Stomach smooth muscle (tissue), 2 donors: ENCODE data around the gene OR2A42.
"Not testable (repeated sequence)": the region's sequence is repeated elsewhere in the genome, so short reads cannot be mapped to it uniquely, and the experiment has no call there.

Experiments
- H3K27ac ChIP-seq: one replicate; pipeline ENCODE4 v1.7.0; 2013; ENCODE audit warnings: mild to moderate bottlenecking, low read length, inconsistent platforms
- H3K27me3 ChIP-seq, 2 donors: one replicate each; pipeline ENCODE4 v1.7.0; 2013; ENCODE audit warnings: low read length in 2 of 2; ENCODE audit not compliant: insufficient read depth in 2 of 2, control insufficient read depth in 1 of 2
- H3K36me3 ChIP-seq, 2 donors: one replicate each; pipeline ENCODE4 v1.7.0; 2013; ENCODE audit warnings: low read length in 2 of 2; ENCODE audit not compliant: control insufficient read depth in 2 of 2, insufficient read depth in 2 of 2
- H3K4me1 ChIP-seq: one replicate; pipeline ENCODE4 v1.7.0; 2013; ENCODE audit warnings: low read length; ENCODE audit not compliant: control insufficient read depth, insufficient read depth
- H3K4me3 ChIP-seq, 2 donors: one replicate each; pipeline ENCODE4 v1.7.0; 2013; ENCODE audit warnings: low read length in 2 of 2
- H3K9ac ChIP-seq, 2 donors: one replicate each; pipeline ENCODE4 v1.7.0; 2013; ENCODE audit warnings: low read length in 2 of 2, mild to moderate bottlenecking in 1 of 2
- H3K9me3 ChIP-seq, 2 donors: one replicate each; pipeline ENCODE4 v1.7.0; 2013; ENCODE audit warnings: low read length in 2 of 2; ENCODE audit not compliant: control insufficient read depth in 2 of 2
- donor health status: healthy.
- donor health status: Pancreatic carcinoma.

OR2A42 gene

DNA sequence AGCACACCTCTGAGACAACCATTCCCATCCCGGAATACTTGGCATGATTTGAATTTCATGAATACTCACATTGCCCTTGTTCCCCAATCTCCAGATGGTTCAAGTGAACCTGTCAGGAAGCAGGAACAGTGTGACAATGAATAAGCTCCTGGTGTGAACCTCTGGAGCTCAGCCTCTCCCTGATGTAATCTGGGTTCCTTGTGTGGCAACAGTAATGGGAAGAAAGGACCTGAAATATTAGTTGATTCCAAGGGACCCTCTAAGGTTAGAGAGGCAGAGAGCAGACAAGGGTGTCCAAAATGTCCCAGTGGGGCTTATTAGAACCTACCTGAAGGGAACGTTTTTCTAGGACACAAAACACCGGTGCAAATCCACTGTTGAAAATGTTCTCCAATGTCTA, 16.7 kb upstream of the OR2A42 start:
- Histone ChIP-seq H3K9me3 (no peaks in the 10 kb centered on the region), H3K4me3 (no peak overlapping the region)

DNA sequence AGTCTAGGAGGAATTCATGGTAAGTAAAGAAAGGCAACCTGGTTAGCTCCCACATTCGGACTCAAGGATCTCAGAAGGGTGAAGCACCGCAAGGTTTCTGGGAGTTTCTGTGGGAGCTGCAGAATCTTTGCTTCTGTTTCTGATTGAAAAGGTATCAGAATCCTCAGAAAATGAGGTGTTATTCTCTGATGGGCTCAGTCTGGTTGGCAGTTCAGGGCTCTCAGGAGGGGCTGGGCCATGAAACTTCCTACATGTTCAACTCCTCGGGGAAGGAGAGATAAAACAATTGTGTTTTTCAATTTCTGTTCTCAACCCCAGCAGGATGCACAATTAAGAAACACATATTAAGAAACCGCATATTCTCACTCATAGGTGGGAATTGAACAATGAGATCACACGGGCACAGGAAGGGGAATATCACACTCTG, 16.1 kb upstream of the OR2A42 start:
- Histone ChIP-seq H3K27ac (no peak overlapping the region), H3K9ac (no peak overlapping the region), H3K27me3 (peaks cover 0 to 3% of the 10 kb centered on the region in 2 donors), H3K4me1 (no peaks in the 10 kb centered on the region), H3K9me3 (no peaks in the 10 kb centered on the region), H3K36me3 (no peaks in the 10 kb centered on the region), H3K4me3 (no peak overlapping the region)

More for the DNA sequence above, 16.7 kb upstream of the OR2A42 start:
- Histone ChIP-seq H3K36me3 (no peaks in the 10 kb centered on the region), H3K27me3 (peaks cover 0 to 3% of the 10 kb centered on the region in 2 donors), H3K9ac (no peak overlapping the region), H3K4me1 (no peaks in the 10 kb centered on the region), H3K27ac (no peak overlapping the region)

DNA sequence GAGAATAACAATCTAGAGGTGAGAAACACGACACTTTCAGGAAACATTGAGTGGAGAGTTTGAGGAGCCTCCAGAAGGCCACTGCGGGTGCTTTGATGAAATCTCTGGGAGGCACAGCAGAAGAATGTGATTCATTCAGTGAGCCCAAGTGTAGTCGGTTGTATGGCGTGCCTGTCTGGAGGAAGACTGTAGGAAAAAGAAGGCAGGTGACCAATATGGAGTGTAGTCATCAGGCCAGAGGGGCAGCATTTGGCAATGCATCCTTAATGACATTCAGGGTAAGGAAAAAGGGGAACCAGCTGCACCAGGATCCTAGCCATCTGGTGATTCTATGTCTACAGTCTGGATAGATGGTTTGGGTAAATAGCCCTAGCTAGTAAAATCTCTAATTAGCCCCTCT, 12.9 kb upstream of the OR2A42 start:
- H3K27ac ChIP-seq, H3K27me3 ChIP-seq, H3K4me1 ChIP-seq, H3K9me3 ChIP-seq, H3K9ac ChIP-seq, H3K4me3 ChIP-seq, H3K36me3 ChIP-seq: not testable (repeated sequence)

DNA sequence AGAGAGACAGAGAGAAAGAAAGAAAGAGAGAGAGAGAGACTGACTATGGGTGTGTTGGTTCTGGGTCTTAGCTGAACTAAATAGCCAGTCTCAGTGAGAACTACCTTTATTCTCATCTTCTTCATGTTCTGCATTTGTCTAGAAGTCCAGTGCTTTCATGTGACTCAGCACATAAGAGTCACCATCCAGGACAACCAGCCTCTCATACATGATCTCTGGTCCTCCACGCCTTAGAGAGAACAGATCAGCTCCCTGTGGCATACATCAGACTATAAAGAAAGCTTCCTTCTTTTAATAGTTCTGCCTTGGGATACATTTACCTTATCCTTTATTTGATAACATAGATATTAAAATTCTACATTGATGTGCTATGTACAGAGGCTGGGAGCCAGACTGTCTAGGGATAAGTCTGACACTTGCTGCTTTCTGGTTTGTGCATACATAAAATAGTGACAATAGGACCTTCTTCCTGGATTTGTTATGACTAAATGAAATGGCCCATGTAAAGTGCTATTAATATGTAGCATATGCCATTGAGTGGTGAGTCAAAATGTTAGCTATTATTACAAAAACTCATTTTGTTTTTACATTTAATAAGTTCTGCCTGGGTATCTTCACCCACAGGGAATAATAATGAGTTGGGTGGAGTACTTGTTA, 8.4 kb upstream of the OR2A42 start:
- H3K27ac ChIP-seq, H3K9me3 ChIP-seq, H3K36me3 ChIP-seq, H3K4me3 ChIP-seq, H3K27me3 ChIP-seq, H3K9ac ChIP-seq, H3K4me1 ChIP-seq: not testable (repeated sequence)

DNA sequence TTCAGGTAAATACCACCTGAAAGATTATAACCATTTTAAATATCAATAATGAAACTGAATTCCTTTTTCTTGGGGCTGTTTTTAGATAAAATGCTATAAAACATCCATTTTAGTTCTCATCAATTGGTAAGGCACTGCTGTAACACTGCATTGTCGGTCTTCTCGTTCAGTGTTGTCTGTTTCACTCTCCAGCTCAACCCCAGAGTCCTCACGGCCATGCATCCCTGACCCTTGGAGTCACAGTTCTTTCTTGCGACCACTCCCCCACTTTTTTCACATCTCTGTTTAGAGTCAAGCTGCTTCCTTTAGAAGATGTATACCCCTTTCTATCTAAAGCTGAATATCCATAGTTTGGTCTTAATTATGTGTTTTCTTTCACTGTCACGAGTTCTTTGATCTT, 7.6 kb upstream of the OR2A42 start:
- not testable (repeated sequence) for H3K27me3 ChIP-seq, H3K4me3 ChIP-seq, H3K4me1 ChIP-seq

DNA sequence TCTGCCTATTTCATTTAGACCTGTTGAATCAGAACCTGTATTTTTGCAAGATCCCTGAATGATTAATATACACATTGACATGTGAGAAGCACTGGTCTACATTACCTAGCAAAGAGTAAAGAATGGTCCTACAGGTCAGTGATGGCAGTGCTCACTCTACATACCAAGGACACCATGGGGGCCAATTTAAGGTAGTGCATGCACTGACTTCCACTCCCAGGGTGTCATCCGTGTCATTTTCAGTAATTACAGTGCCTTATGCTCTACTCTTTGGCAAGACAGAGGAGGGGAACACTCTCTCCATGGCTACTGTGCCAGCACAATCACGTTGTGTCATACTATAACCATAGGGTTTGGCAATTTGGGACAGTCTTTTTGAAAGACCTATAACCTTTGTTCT, 6.0 kb upstream of the OR2A42 start:
- not testable (repeated sequence) for H3K4me3 ChIP-seq, H3K9ac ChIP-seq, H3K36me3 ChIP-seq, H3K27me3 ChIP-seq, H3K27ac ChIP-seq, H3K9me3 ChIP-seq, H3K4me1 ChIP-seq

More for the DNA sequence above, 7.6 kb upstream of the OR2A42 start:
- not testable (repeated sequence) for H3K36me3 ChIP-seq, H3K9me3 ChIP-seq, H3K27ac ChIP-seq, H3K9ac ChIP-seq

DNA sequence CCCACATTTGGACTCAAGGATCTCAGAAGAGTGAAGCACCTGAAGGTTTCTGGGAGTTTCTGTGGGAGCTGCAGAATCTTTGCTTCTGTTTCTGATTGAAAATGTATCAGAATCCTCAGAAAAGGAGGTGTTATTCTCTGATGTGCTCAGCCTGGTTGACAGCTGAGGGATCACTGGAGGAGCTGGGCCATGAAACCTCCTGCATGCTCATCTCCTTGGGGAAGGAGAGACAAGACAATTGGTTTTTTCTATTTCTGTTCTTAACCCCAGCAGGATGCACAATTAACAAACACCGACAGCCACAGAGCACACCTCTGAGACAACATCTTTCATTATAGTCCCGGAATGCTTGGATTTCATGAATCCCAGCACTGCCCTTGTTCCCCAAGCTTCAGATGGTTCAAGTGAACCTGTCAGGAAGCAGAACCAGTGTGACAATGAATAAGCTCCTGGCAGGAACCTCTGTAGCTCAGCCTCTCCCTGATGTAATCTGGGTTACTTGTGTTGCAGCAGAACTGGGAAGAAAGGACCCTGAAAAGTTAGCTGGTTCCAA, 799 bp downstream of the OR2A42 start:
- H3K27me3 ChIP-seq, H3K9ac ChIP-seq, H3K4me3 ChIP-seq, H3K27ac ChIP-seq, H3K36me3 ChIP-seq, H3K4me1 ChIP-seq, H3K9me3 ChIP-seq: not testable (repeated sequence)

DNA sequence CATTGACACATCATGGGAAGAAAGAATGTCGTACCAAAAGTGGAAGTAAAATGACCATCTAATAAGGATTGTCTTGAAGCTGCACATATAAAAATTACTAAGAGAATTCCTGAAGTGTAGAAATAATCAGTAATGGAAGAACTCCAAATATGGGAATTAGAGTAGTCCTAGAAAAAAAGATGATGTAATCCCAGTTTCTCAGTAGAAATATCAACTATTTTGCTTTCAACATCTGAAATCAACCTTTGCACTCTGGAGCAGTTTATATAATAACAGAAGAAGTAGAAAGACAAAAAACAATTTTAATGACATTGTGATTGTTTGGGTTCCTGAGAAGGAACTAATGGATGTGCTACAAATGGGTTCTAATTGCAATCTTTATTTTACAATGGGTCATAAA, 6.4 kb downstream of the OR2A42 start:
- H3K9me3 ChIP-seq, H3K9ac ChIP-seq, H3K4me1 ChIP-seq, H3K27ac ChIP-seq, H3K4me3 ChIP-seq, H3K36me3 ChIP-seq, H3K27me3 ChIP-seq: not testable (repeated sequence)

DNA sequence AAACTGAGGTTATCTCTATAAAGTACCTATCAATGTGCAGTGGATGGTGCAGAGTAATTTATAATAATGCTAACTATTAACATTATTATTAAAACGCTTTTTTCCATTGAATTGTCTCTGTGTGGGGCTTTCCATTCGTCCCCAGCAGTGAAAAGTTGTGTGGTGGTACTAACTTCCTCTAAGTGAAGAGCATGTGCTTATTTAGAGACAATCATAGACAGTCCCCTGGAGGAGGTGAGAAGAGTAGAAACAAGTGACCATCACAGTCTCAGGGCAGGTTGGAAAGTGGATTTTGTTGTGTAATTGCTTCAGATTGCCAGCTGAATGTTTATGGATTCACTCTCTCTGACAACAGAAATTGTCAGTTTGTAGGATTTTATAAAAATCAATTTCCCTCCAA, 8.4 kb downstream of the OR2A42 start:
- H3K9me3 ChIP-seq, H3K36me3 ChIP-seq, H3K4me1 ChIP-seq, H3K9ac ChIP-seq, H3K4me3 ChIP-seq, H3K27me3 ChIP-seq, H3K27ac ChIP-seq: not testable (repeated sequence)

DNA sequence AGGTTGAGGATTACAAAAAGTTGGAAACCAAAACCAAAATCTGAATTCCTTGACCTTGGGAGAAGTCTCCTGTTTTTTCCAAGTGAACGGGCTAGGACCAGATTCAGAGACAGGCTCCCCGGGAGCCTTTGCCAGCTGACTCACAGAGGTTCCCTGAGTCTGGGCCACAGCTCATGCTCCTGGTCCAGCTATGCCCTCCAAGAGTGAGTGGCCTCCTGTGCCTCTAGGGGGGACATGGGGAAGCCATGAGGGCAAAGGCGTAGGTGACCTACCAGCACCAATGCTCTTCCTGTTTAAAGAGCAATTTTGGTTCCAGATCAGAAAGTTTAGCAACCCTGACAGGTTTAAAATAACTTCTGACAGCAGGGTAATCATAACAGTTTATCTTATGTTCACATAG, 10.6 kb downstream of the OR2A42 start:
- H3K27ac ChIP-seq, H3K36me3 ChIP-seq: not testable (repeated sequence)

DNA sequence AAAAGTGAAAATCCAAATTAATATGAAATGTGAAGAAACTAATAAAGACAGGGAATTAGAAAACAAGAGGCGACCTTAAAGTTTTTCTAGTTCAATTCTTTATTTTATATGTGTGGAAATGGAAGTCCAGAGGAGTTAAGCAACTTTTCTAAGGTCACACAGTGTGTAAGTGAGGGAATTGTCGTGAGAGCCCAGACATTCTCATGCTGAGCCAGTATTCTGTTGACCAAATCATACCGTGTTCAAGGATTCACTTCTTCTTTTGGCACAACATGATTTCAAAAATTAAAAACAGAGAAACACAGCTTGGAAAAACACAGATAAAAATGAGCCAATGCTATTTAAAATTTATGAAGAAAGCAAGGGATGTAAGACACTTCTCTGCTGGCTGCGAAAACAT, 12.5 kb downstream of the OR2A42 start:
- H3K4me1 ChIP-seq, H3K27me3 ChIP-seq, H3K9ac ChIP-seq, H3K4me3 ChIP-seq, H3K36me3 ChIP-seq, H3K27ac ChIP-seq, H3K9me3 ChIP-seq: not testable (repeated sequence)

More for the DNA sequence above, 10.6 kb downstream of the OR2A42 start:
- H3K4me1 ChIP-seq, H3K4me3 ChIP-seq, H3K27me3 ChIP-seq, H3K9ac ChIP-seq, H3K9me3 ChIP-seq: not testable (repeated sequence)
